ENCODE measurements around the gene RFXANK. TPM values are rescaled to one million over a fixed set of nuclear protein-coding genes. Genes with fewer than 3 reads are reported as not detected.

Gene RFXANK
- 50.3 and 91.9 TPM in 2 replicates for total RNA-seq

DNA sequence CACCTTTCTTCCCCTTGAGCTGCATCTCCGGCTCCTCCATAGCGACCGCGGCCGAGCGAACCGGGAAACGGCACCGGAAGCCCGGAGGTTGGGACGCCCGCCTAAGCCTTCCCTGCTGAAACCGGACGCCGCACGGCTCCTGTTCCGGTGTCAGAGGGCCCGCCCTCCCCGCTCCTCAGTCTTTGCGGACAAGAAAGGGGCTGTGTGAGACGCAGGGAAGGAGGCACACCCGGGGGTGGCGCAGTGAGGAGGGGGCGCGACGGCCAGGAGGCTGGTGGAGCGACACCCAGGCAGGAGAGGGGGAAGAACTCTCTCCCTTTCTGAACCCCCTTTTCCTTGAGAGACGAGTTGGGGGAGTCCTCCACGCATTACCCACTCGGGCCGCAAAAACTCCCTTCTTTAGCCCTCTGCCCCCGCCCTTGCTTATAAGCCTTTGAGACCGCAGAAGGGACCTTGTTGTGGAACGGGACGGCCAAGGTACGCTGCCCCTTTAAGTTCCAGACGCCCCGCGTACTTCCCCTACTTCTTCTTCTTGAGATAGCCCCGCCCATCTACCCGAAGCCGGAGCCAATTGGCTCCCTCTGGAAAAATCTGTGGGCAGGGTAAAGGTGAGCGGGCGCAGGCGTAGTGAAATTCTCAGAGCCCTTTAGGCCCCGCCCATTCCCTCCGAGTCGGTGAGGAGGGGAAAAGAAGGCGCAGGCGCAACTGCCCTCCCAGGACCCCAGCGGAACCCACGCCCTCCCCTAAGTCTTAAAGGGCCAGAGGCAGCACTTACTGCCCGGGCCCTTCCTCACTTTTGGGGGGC lies at the start of gene RFXANK, which contains the start of gene BORCS8:
TSS of gene RFXANK (plus strand) at position 181 of the 805 bp plus-strand sequence. CDS start 1,689 bp downstream, outside the sequence.
TSS of gene BORCS8 (minus strand) at position 75 of the 805 bp plus-strand sequence. CDS start at position 40, 35 bp downstream.
- Histone ChIP-seq H3K27me3 (ENCODE audit: control insufficient read depth, insufficient read depth, low read length) (no peaks in the 10 kb centered on the region), H3K36me3 (ENCODE audit: control insufficient read depth, insufficient read depth, low read length) (peaks cover 6% of the 10 kb centered on the region), H3K4me3 (ENCODE audit: low read depth, low read length) (peak within 1 kb of the TSS; percentile 96)
- DNase-seq (ENCODE audit: low read depth): peak; percentile 96
- TF ChIP-seq, protein P1, sequence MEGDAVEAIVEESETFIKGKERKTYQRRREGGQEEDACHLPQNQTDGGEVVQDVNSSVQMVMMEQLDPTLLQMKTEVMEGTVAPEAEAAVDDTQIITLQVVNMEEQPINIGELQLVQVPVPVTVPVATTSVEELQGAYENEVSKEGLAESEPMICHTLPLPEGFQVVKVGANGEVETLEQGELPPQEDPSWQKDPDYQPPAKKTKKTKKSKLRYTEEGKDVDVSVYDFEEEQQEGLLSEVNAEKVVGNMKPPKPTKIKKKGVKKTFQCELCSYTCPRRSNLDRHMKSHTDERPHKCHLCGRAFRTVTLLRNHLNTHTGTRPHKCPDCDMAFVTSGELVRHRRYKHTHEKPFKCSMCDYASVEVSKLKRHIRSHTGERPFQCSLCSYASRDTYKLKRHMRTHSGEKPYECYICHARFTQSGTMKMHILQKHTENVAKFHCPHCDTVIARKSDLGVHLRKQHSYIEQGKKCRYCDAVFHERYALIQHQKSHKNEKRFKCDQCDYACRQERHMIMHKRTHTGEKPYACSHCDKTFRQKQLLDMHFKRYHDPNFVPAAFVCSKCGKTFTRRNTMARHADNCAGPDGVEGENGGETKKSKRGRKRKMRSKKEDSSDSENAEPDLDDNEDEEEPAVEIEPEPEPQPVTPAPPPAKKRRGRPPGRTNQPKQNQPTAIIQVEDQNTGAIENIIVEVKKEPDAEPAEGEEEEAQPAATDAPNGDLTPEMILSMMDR (IDR thresholded peaks at IDR 0.05; ENCODE audit: insufficient read depth, low read length, severe bottlenecking): no peak
- FAIRE-seq: no peak

GRCh38 chr19:19142347-19142746 lies 49.7 kb upstream of the RFXANK start:
- FAIRE-seq (no peak), DNase-seq (ENCODE audit: low read depth) (no peak)
- TF ChIP-seq, protein P1 (IDR thresholded peaks at IDR 0.05; ENCODE audit: insufficient read depth, low read length, severe bottlenecking): no peak
- Histone ChIP-seq H3K27me3 (ENCODE audit: control insufficient read depth, insufficient read depth, low read length) (no peaks in the 10 kb centered on the region), H3K4me3 (ENCODE audit: low read depth, low read length) (no peak overlapping the region), H3K36me3 (ENCODE audit: control insufficient read depth, insufficient read depth, low read length) (peaks cover 5% of the 10 kb centered on the region)

DNA sequence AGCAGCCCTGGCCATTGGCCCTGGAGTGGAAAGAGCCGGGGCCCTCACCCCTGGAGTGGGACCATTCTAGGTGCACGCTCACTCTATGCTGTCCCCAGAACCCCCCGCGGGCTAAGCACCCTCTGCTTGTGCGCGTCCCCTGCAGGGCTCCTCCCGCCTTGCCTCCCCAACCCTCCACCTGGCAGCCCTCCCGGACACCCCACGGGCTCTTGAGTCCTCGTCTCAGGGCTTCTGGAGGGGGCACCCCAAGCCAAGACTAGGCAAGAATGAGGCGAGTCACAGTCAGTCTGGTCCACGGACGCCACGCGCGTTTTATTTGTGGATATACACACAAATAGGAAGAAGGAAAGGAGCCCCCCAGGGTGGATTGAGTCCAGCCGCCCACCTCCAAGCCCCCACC lies 46.8 kb upstream of the RFXANK start:
- no peak for DNase-seq (ENCODE audit: low read depth)
- FAIRE-seq: no peak
- Histone ChIP-seq H3K36me3 (ENCODE audit: control insufficient read depth, insufficient read depth, low read length) (peaks cover 5% of the 10 kb centered on the region), H3K4me3 (ENCODE audit: low read depth, low read length) (no peak overlapping the region), H3K27me3 (ENCODE audit: control insufficient read depth, insufficient read depth, low read length) (no peaks in the 10 kb centered on the region)
- TF ChIP-seq, protein P1 (IDR thresholded peaks at IDR 0.05; ENCODE audit: insufficient read depth, low read length, severe bottlenecking): no peak

DNA sequence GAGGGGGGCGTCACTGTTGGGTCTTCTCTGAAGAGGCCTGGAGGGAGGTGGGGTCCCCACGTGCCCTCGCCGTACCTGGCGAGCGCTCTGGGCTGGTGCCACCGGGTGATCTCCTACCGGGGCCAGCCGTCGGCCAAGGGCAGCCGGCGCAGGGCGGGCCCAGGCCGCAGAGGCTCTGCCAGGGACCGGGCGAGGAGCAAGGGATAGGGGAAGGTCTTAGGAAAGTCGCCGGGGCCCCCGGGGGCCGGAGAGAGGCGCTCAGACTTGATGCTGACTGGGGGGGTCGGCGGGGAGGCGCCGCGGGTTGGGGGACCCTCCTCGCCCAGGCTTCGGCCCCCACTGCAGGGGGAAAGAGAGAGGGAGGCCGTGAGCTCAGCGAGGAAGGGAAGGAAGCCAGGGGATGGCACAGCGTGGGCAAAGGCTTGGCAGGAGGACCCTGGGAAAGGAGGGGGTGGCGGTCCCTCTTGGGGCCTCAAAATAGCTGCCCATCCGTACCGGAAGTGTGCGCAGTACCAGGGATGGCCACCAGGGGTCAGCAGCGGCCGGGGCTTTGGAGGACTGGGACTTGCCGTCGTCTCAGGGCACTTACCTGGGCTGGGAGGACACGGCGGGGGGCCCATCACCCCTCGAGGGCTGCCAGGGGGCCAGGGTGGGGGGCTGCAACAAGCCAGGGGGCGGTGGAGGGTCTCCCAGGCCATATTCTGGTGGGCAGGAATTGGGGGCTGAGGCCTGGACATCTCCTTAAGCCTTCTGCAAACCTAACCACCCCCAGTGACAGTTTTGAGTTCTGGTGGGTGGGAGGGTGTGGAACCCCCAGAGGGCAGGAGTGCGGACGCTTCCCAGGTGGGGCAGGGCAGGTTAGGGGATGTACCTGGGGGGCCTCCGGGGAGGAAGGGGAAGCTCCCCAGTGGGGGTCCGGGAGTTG lies 46.1 kb upstream of the RFXANK start:
- Histone ChIP-seq H3K27me3 (ENCODE audit: control insufficient read depth, insufficient read depth, low read length) (no peaks in the 10 kb centered on the region), H3K36me3 (ENCODE audit: control insufficient read depth, insufficient read depth, low read length) (peaks cover 5% of the 10 kb centered on the region), H3K4me3 (ENCODE audit: low read depth, low read length) (no peak overlapping the region)
- FAIRE-seq: no peak
- TF ChIP-seq, protein P1 (IDR thresholded peaks at IDR 0.05; ENCODE audit: insufficient read depth, low read length, severe bottlenecking): peak; percentile 96
- DNase-seq (ENCODE audit: low read depth): peak; percentile 36

GRCh38 chr19:19146865-19147264 lies 45.2 kb upstream of the RFXANK start:
- DNase-seq (ENCODE audit: low read depth) (no peak), FAIRE-seq (no peak)
- H3K4me3 ChIP-seq (ENCODE audit: low read depth, low read length): no peak overlapping the region
- peaks cover 5% of the 10 kb centered on the region for H3K36me3 ChIP-seq (ENCODE audit: control insufficient read depth, insufficient read depth, low read length)
- H3K27me3 ChIP-seq (ENCODE audit: control insufficient read depth, insufficient read depth, low read length): no peaks in the 10 kb centered on the region
- TF ChIP-seq, protein P1 (IDR thresholded peaks at IDR 0.05; ENCODE audit: insufficient read depth, low read length, severe bottlenecking): no peak

Measured in bronchial epithelial cell (primary cell).